ENCODE results near the gene C18orf63. TPM values are rescaled to one million over a fixed set of nuclear protein-coding genes. Genes with fewer than 3 reads are reported as not detected.

Gene C18orf63
- total RNA-seq, 1 experiment from 2014 or later: not detected

DNA sequence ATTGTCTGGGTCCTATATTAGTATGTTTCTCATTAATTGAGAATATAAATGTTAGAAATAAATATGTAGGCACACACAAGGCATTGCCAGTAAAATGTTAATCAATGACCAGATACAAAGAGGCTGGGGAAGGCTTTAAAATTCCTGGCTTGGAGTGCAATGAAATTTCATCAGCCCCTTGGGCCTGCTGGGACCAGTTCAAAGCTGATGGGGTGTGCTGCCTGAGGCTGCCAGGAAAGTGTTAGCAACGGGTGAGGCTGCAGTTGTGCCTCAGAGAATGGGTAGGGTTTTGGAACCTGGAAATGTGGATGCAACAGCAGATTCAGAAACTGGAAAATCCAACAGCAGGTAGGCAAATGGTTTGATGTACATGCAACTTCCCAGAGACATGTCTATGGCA lies 72.6 kb downstream of the C18orf63 start:
- in situ Hi-C loops (cut with HindIII; ENCODE audit: low pct_unique_long_range_greater_than_20kb, low sequenced_read_pairs): no loop called here

DNA sequence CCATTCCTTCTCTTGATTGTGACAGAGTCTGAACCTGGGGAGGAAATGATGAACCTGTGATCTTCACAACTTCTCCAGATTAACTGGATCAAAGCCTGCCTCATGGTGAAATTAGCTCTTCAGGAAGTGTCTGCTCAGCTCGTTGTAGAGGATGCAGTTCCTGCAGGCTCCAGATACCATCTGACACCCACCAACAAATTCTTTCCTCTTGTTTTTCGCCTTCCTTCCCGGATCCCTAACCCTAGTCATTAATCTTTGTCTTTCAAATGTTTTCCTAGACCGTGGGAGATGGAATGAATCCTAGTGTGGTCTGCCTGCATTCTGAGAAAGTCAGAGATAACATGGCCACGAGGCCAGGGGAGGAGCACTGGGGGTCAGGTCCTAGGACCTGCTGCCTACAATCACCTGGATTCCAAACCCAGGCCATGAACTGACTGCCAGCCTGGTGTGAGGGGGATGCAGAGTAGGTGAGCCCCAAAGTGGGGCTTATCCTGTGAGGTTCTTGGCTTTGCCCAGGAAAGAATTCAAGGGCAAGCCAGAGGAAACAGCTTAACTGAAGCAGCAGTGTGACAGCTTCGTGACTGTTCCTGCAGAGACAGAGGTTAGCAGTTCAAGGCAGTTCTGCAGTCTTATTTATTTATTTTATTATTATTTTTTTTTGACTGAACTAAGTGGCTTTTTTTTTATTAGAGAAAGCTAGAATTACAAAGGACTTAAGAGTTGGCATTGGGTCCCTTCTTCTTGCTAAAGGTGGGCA lies 73.7 kb downstream of the C18orf63 start:
- DNase-seq (ENCODE audit: low read depth, low spot score): no peak
- in situ Hi-C loops (cut with HindIII; ENCODE audit: low pct_unique_long_range_greater_than_20kb, low sequenced_read_pairs): no loop called here

More for the DNA sequence above, 72.6 kb downstream of the C18orf63 start:
- DNase-seq (ENCODE audit: low read depth, low spot score): no peak

DNA sequence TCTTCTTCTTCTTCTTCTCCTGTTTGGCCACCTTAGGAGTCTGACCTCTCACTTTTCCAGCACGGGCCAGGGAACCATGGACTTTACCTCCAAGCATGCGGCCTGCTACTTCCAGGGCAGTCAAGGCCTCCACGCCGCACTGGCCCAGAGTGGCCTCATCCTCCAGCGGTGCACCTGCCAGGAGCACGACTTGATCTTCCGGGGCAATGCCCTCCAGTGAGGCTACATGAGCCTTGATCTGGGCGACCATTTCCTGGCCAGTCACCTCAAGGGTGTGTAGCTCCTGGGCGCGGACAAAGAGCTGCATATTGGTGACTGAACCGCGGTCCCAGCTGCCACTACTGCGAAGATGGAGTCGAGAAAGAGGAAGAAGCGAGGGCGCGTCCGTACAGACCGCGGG lies 74.4 kb downstream of the C18orf63 start:
- DNase-seq (ENCODE audit: low read depth, low spot score): no peak
- in situ Hi-C loops (cut with HindIII; ENCODE audit: low pct_unique_long_range_greater_than_20kb, low sequenced_read_pairs): no loop called here

- DNase-seq (ENCODE audit: low read depth, low spot score): no peak
- in situ Hi-C loops (cut with HindIII; ENCODE audit: low pct_unique_long_range_greater_than_20kb, low sequenced_read_pairs): no loop called here
Observed at GRCh38 chr18:74390900-74391299, 75.3 kb downstream of the C18orf63 start.

GRCh38 chr18:74392323-74392722 lies 76.7 kb downstream of the C18orf63 start:
- DNase-seq (ENCODE audit: low read depth, low spot score): no peak
- in situ Hi-C loops (cut with HindIII; ENCODE audit: low pct_unique_long_range_greater_than_20kb, low sequenced_read_pairs): no loop called here

GRCh38 chr18:74395006-74395405 lies 79.4 kb downstream of the C18orf63 start:
- DNase-seq (ENCODE audit: low read depth, low spot score): no peak
- in situ Hi-C loops (cut with HindIII; ENCODE audit: low pct_unique_long_range_greater_than_20kb, low sequenced_read_pairs): no loop called here

GRCh38 chr18:74395648-74396154 lies 80.1 kb downstream of the C18orf63 start:
- in situ Hi-C loops (cut with HindIII; ENCODE audit: low pct_unique_long_range_greater_than_20kb, low sequenced_read_pairs): no loop called here
- DNase-seq (ENCODE audit: low read depth, low spot score): no peak

GRCh38 chr18:74396171-74397169 lies 80.8 kb downstream of the C18orf63 start:
- in situ Hi-C loops (cut with HindIII; ENCODE audit: low pct_unique_long_range_greater_than_20kb, low sequenced_read_pairs): no loop called here
- no peak for DNase-seq (ENCODE audit: low read depth, low spot score)

DNA sequence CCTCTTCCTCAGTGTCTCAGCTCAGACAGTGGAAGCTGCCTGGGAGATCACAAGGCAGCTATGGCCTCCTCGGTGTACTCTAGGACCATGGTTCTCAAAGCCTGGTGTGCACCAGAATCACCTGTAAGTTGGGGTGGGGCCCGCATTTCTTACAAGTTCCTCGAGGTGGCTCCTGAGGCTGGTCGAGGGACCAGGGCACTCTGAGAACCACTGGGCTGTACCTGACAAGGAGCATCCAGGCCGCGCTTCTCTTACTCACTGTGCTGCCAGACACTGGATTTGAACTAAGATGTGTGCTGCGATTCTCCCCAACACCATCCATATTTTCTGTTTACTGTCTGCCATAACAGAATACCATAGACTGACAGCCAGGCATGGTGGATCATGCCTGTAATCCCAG lies 81.9 kb downstream of the C18orf63 start:
- DNase-seq (ENCODE audit: low read depth, low spot score): no peak
- in situ Hi-C loops (cut with HindIII; ENCODE audit: low pct_unique_long_range_greater_than_20kb, low sequenced_read_pairs): no loop called here

DNA sequence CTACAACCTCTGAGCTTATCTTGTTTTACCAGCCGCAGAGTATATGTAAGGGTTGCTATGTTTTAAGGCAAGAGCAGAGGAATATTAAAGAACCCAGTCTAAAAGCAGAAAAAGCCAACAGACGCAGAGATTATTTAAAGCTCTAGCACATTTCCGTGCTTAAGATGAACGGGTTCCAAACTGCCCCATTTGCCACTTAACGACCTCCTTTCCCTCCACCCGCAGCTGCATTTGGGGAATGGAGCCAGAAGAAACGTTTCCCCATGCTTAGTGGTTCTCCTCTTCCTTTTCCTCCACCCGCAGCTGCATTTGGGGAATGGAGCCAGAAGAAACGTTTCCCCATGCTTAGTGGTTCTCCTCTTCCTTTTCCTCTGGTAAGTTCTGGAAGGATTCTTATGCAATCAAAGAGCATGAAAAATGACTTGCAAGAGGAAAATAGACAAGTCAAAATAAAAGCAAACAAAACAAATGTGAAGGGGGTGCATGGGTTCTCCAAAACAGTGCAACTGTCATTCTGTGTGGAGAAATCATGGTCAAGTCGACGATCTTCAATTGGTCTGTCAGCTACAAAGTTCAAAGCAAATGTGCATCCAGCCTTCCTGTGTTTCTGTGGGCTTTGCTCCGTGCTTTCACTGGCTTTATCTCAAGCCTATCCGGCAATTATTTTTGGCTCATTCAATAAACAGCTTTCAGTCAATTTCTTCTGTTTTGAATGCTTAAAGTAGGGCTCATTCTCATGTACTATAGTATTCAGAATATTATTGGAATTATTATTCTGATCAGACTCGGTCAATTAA lies 83.7 kb downstream of the C18orf63 start:
- DNase-seq (ENCODE audit: low read depth, low spot score): no peak
- in situ Hi-C loops (cut with HindIII; ENCODE audit: low pct_unique_long_range_greater_than_20kb, low sequenced_read_pairs): no loop called here

- DNase-seq (ENCODE audit: low read depth, low spot score): no peak
- in situ Hi-C loops (cut with HindIII; ENCODE audit: low pct_unique_long_range_greater_than_20kb, low sequenced_read_pairs): no loop called here
Observed at GRCh38 chr18:74400813-74401212, 85.2 kb downstream of the C18orf63 start.

- no peak for DNase-seq (ENCODE audit: low read depth, low spot score)
- in situ Hi-C loops (cut with HindIII; ENCODE audit: low pct_unique_long_range_greater_than_20kb, low sequenced_read_pairs): no loop called here
Observed at GRCh38 chr18:74402806-74403433, 87.3 kb downstream of the C18orf63 start.

DNA sequence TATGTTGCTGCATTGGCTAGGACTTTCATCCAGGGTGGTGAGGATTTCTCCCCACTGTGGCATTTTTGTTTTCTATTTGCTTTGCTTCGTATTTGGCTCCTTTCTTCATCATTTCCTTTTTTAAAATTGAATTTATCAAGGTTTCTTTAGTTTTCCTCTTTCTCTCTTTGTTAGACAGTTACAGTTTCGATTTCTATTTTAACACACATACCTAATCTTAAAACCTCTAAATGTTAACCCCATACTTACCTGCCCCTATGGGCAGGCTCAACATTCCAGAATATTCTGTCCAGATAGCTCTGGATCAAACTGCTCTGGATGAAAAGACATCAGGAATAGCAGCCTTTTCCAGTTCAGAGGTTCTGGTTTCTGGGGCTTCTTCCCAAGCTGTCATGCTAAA lies 92.2 kb downstream of the C18orf63 start:
- in situ Hi-C loops (cut with HindIII; ENCODE audit: low pct_unique_long_range_greater_than_20kb, low sequenced_read_pairs): no loop called here
- no peak for DNase-seq (ENCODE audit: low read depth, low spot score)

Other genes starting within 250 kb of the C18orf63 start
- gene FBXO15, start 168.0 kb upstream of the C18orf63 start, total RNA-seq (2014; rRNA removed; shearing (Covaris generic)): 1.0 and 1.3 TPM in 2 replicates
- gene TIMM21, start 167.3 kb upstream of the C18orf63 start, total RNA-seq (2014; rRNA removed; shearing (Covaris generic)): 53.0 and 53.2 TPM in 2 replicates
- 38.8 and 46.9 TPM in 2 replicates for gene CYB5A, start 23.9 kb upstream of the C18orf63 start, total RNA-seq (2014; rRNA removed; shearing (Covaris generic))
- gene DIPK1C, start 141.5 kb downstream of the C18orf63 start, total RNA-seq (2014; rRNA removed; shearing (Covaris generic)): 12.6 and 17.3 TPM in 2 replicates
- gene CNDP2, start 180.5 kb downstream of the C18orf63 start, total RNA-seq (2014; rRNA removed; shearing (Covaris generic)): 23.0 and 35.7 TPM in 2 replicates
- 0.08 and 0.51 TPM in 2 replicates for gene CNDP1, start 218.7 kb downstream of the C18orf63 start, total RNA-seq (2014; rRNA removed; shearing (Covaris generic))